Type B pancreatic cell (in vitro differentiated cells): Measurements from ENCODE around the gene VIPR2. TPM values are rescaled to one million over a fixed set of nuclear protein-coding genes. Genes with fewer than 3 reads are reported as not detected.

Experiments used
- DNase-seq: peaks from one replicate; pipeline ENCODE4 v3.0.0; 2021; ENCODE audit warnings: mixed read lengths; ENCODE audit not compliant: unreplicated experiment; ENCODE audit errors: extremely low spot score
- H3K27ac Mint-ChIP-seq: 2 replicates; pipeline ENCODE4 v1.8.0; 2021; ENCODE audit warnings: mild to moderate bottlenecking, mixed read lengths
- H3K27me3 Mint-ChIP-seq: 2 replicates; pipeline ENCODE4 v1.8.0; 2021; ENCODE audit warnings: mixed read lengths
- H3K36me3 Mint-ChIP-seq: 2 replicates; pipeline ENCODE4 v1.8.0; 2021; ENCODE audit warnings: mixed read lengths
- H3K4me1 Mint-ChIP-seq: one replicate; pipeline ENCODE4 v1.8.0; 2021; ENCODE audit warnings: mixed read lengths; ENCODE audit not compliant: unreplicated experiment
- H3K4me3 Mint-ChIP-seq: 2 replicates; pipeline ENCODE4 v1.8.0; 2021; ENCODE audit warnings: mild to moderate bottlenecking, mixed read lengths
- H3K9me3 Mint-ChIP-seq: 2 replicates; pipeline ENCODE4 v1.8.0; 2021; ENCODE audit warnings: mixed read lengths
- total RNA-seq: library from RNA; stranded (reverse); gene quantifications from 2 replicates; pipeline ENCODE4 v1.2.1, GENCODE V29; 2021; ENCODE audit warnings: low replicate concordance
- TF ChIP-seq, protein P1 (sequence below): fragments of 200-600 bp; sonication (generic); conservative IDR thresholded peaks from 2 replicates; pipeline ENCODE4 v1.5.0; 2021; ENCODE audit warnings: antibody characterized with exemption, mild to moderate bottlenecking

Gene VIPR2
- total RNA-seq, 1 donor from 2014 or later = 0.31 TPM

GRCh38 chr7:158993591-158993990, 151.1 kb downstream of the VIPR2 start:
- Mint-ChIP-seq H3K4me1 (no peaks in the 10 kb centered on the region), H3K4me3 (no peak overlapping the region), H3K9me3 (peaks cover 6% of the 10 kb centered on the region), H3K27me3 (peaks cover 50% of the 10 kb centered on the region), H3K36me3 (no peaks in the 10 kb centered on the region), H3K27ac (no peak overlapping the region)
- DNase-seq = no peak
- TF ChIP-seq, protein P1, sequence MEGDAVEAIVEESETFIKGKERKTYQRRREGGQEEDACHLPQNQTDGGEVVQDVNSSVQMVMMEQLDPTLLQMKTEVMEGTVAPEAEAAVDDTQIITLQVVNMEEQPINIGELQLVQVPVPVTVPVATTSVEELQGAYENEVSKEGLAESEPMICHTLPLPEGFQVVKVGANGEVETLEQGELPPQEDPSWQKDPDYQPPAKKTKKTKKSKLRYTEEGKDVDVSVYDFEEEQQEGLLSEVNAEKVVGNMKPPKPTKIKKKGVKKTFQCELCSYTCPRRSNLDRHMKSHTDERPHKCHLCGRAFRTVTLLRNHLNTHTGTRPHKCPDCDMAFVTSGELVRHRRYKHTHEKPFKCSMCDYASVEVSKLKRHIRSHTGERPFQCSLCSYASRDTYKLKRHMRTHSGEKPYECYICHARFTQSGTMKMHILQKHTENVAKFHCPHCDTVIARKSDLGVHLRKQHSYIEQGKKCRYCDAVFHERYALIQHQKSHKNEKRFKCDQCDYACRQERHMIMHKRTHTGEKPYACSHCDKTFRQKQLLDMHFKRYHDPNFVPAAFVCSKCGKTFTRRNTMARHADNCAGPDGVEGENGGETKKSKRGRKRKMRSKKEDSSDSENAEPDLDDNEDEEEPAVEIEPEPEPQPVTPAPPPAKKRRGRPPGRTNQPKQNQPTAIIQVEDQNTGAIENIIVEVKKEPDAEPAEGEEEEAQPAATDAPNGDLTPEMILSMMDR = no peak

GRCh38 chr7:158992759-158993158, 151.9 kb downstream of the VIPR2 start:
- no peak for DNase-seq
- no peaks in the 10 kb centered on the region for H3K4me1 Mint-ChIP-seq
- peak overlapping the region; percentile 28 for H3K4me3 Mint-ChIP-seq
- H3K36me3 Mint-ChIP-seq = no peaks in the 10 kb centered on the region
- TF ChIP-seq, protein P1 = no peak
- H3K27ac Mint-ChIP-seq = peak overlapping the region; percentile 43
- peaks cover 6% of the 10 kb centered on the region for H3K9me3 Mint-ChIP-seq
- peaks cover 50% of the 10 kb centered on the region for H3K27me3 Mint-ChIP-seq

DNA sequence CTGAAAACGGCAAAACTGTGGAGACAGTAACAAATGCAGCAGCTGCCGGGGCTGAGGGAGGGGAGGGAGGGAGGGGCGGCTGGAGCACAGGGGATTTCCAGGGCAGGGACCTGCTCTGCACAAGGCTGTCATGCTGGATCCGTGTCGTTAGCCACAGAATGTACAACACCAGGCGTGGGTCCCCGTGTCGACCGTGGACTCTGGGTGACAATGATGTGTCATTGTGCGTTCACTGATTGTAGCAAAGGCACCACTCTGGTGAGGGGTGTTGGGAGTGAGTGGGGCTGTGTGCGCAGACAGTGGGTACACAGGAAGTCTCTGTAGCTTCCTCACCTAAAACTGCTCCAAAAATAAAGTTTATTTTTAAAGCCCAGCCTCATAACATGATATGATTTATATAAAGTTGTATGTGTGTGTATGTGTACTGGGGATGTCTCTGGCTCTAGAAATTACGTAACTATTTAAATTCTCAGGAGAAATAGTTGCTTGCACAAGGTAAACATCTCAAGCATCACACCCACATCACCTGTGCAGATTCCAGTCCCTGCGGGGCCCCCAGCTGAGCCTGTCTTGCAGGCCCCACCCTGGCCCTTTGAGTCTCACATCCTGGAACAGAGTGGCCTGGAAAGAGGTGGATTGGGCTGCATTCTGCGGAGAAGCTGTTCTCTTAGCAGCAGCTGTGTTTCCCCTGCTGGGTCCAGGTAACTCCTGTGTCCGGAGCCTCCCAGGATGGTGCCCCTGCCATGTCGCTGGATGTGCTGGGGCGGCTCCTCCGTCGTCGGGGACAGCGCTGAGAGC, 152.6 kb downstream of the VIPR2 start:
- Mint-ChIP-seq H3K27ac (peak overlapping the region; percentile 69), H3K4me3 (peak overlapping the region; percentile 48), H3K36me3 (no peaks in the 10 kb centered on the region), H3K9me3 (peaks cover 6% of the 10 kb centered on the region), H3K27me3 (peaks cover 50% of the 10 kb centered on the region), H3K4me1 (no peaks in the 10 kb centered on the region)
- no peak for DNase-seq
- TF ChIP-seq, protein P1 = no peak

- Mint-ChIP-seq H3K4me3 (no peak overlapping the region), H3K4me1 (no peaks in the 10 kb centered on the region), H3K9me3 (peaks cover 6% of the 10 kb centered on the region), H3K36me3 (no peaks in the 10 kb centered on the region), H3K27me3 (peaks cover 41% of the 10 kb centered on the region), H3K27ac (no peak overlapping the region)
- no peak for DNase-seq
- TF ChIP-seq, protein P1 = no peak
Observed at GRCh38 chr7:158988996-158989395, 155.7 kb downstream of the VIPR2 start.

GRCh38 chr7:158988302-158988862, 156.3 kb downstream of the VIPR2 start:
- no peak for DNase-seq
- no peak overlapping the region for H3K4me3 Mint-ChIP-seq
- no peak overlapping the region for H3K27ac Mint-ChIP-seq
- peaks cover 6% of the 10 kb centered on the region for H3K9me3 Mint-ChIP-seq
- TF ChIP-seq, protein P1 = no peak
- H3K36me3 Mint-ChIP-seq = no peaks in the 10 kb centered on the region
- peaks cover 35% of the 10 kb centered on the region for H3K27me3 Mint-ChIP-seq
- no peaks in the 10 kb centered on the region for H3K4me1 Mint-ChIP-seq
